ENCODE measurements around the gene NUDC. TPM values are rescaled to one million over a fixed set of nuclear protein-coding genes. Genes with fewer than 3 reads are reported as not detected.

The NUDC gene
- total and polyA plus RNA-seq, 2 of the 13 experiments (the other 11 are each of a cell fraction or from before 2014, with no cell fraction given): 34.7 to 104 TPM

GRCh38 chr1:26938004-26938658 lies 16.6 kb downstream of the NUDC start (continued):
- TF ChIP-seq ZKSCAN1 (IDR thresholded peaks at IDR 0.05; ENCODE audit: low read length) (no peak), MEIS1 (CRISPR knock-in tag; IDR thresholded peaks at IDR 0.05; ENCODE audit: borderline replicate concordance) (peak; percentile 83; the same call in 1 of the 2 replicates), ZBTB43 (CRISPR knock-in tag; conservative IDR thresholded peaks at IDR 0.05) (peak; percentile 73; the same call in 1 of the 2 replicates), JUN (CRISPR knock-in tag; IDR thresholded peaks at IDR 0.05) (peak; percentile 70; the same call in 1 of the 2 replicates), DZIP1 (CRISPR knock-in tag; IDR thresholded peaks at IDR 0.05) (no peak), NR2F2 (IDR thresholded peaks at IDR 0.05; ENCODE audit: borderline replicate concordance, low read depth) (peak; percentile 91), REPIN1 (CRISPR knock-in tag; IDR thresholded peaks at IDR 0.05; ENCODE audit: borderline replicate concordance, low read depth) (peak; percentile 82), SMARCE1 (IDR thresholded peaks at IDR 0.05; ENCODE audit: borderline replicate concordance) (no peak), ZNF839 (CRISPR knock-in tag; IDR thresholded peaks at IDR 0.05; ENCODE audit: borderline replicate concordance) (no peak), ZNF121 (CRISPR knock-in tag; IDR thresholded peaks at IDR 0.05) (peak; percentile 62; the same call in 1 of the 2 replicates), IRX3 (CRISPR knock-in tag; IDR thresholded peaks at IDR 0.05; ENCODE audit: borderline replicate concordance, low read depth) (no peak), ZNF33A (CRISPR knock-in tag; IDR thresholded peaks at IDR 0.05; ENCODE audit: borderline replicate concordance) (no peak), HDAC2 (CRISPR knock-in tag; IDR thresholded peaks at IDR 0.05) (peak; percentile 97), RARA (CRISPR knock-in tag; IDR thresholded peaks at IDR 0.05) (peak; percentile 99), SNRNP70 (IDR thresholded peaks at IDR 0.05; ENCODE audit: low read depth, low read length) (no peak), ZNF780A (CRISPR knock-in tag; IDR thresholded peaks at IDR 0.05) (no peak), HOMEZ (CRISPR knock-in tag; IDR thresholded peaks at IDR 0.05; ENCODE audit: low read depth) (peak; percentile 88), ZNF510 (CRISPR knock-in tag; IDR thresholded peaks at IDR 0.05; ENCODE audit: low read depth) (no peak), GTF2F1 (IDR thresholded peaks at IDR 0.05; ENCODE audit: low read length) (no peak), HNRNPH1 (optimal IDR thresholded peaks at IDR 0.05; ENCODE audit: low read depth, low read length) (no peak), ZNF704 (CRISPR knock-in tag; IDR thresholded peaks at IDR 0.05; ENCODE audit: borderline replicate concordance) (no peak)

Data from HepG2 (cell line).